H9 (cell line): ENCODE measurements around the gene INTS6L. TPM values are rescaled to one million over a fixed set of nuclear protein-coding genes. Genes with fewer than 3 reads are reported as not detected.

Experiments used
- DNase-seq: peaks from one replicate; pipeline ENCODE4 v3.0.0-alpha.2; 2017
- H2AFZ ChIP-seq: one replicate; pipeline ENCODE4 v1.6.1; 2013; ENCODE audit warnings: mild to moderate bottlenecking, low read length, control low read depth, moderate library complexity
- H2AK5ac ChIP-seq: 2 replicates; pipeline ENCODE4 v1.6.1; 2013; ENCODE audit warnings: low read length, control low read depth, mixed read lengths; ENCODE audit not compliant: insufficient read length
- H2BK120ac ChIP-seq: one replicate; pipeline ENCODE4 v1.6.1; 2013; ENCODE audit warnings: low read depth, mild to moderate bottlenecking, low read length, control low read depth, inconsistent platforms; ENCODE audit not compliant: poor library complexity, severe bottlenecking
- H2BK12ac ChIP-seq: 2 replicates; pipeline ENCODE4 v1.6.1; 2013; ENCODE audit warnings: low read length, control low read depth, mixed read lengths, low read depth; ENCODE audit not compliant: insufficient read length
- H2BK15ac ChIP-seq: 2 replicates; pipeline ENCODE4 v1.6.1; 2013; ENCODE audit warnings: low read depth, low read length, control low read depth
- H2BK20ac ChIP-seq: one replicate; pipeline ENCODE4 v1.6.1; 2013; ENCODE audit warnings: low read depth, mild to moderate bottlenecking, low read length, control low read depth, inconsistent platforms; ENCODE audit not compliant: poor library complexity, severe bottlenecking
- H2BK5ac ChIP-seq: 2 replicates; pipeline ENCODE4 v1.6.1; 2013; ENCODE audit warnings: low read length, control low read depth, mixed read lengths; ENCODE audit not compliant: insufficient read length
- H3K14ac ChIP-seq: 2 replicates; pipeline ENCODE4 v1.6.1; 2013; ENCODE audit warnings: low read length, control low read depth; ENCODE audit not compliant: insufficient read depth
- H3K18ac ChIP-seq: 2 replicates; pipeline ENCODE4 v1.6.1; 2013; ENCODE audit warnings: low read depth, mild to moderate bottlenecking, mixed read lengths, low read length, control low read depth; ENCODE audit not compliant: insufficient read length
- H3K23ac ChIP-seq: 2 replicates; pipeline ENCODE4 v1.6.1; 2013; ENCODE audit warnings: low read length, control low read depth, mixed read lengths, low read depth; ENCODE audit not compliant: insufficient read length
- H3K23me2 ChIP-seq: 2 replicates; pipeline ENCODE4 v1.6.1; 2013; ENCODE audit warnings: low read depth, mild to moderate bottlenecking, mixed read lengths, low read length, control low read depth; ENCODE audit not compliant: insufficient read length, poor library complexity, severe bottlenecking
- H3K27ac ChIP-seq: 2 replicates; pipeline ENCODE4 v1.5.1; 2013; ENCODE audit warnings: low read length, control low read depth, mixed read lengths, low read depth; ENCODE audit not compliant: insufficient read length
- H3K27me3 ChIP-seq: 2 replicates; pipeline ENCODE4 v1.6.1; 2013; ENCODE audit warnings: low read length, control low read depth, inconsistent platforms; ENCODE audit not compliant: insufficient read depth
- H3K4ac ChIP-seq: 2 replicates; pipeline ENCODE4 v1.6.1; 2013; ENCODE audit warnings: low read depth, mild to moderate bottlenecking, control low read depth, inconsistent platforms, low read length, moderate library complexity
- H3K4me1 ChIP-seq: 2 replicates; pipeline ENCODE4 v1.6.1; 2013; ENCODE audit warnings: low read length, control low read depth, inconsistent platforms; ENCODE audit not compliant: insufficient read depth
- H3K4me2 ChIP-seq: 2 replicates; pipeline ENCODE4 v1.6.1; 2013; ENCODE audit warnings: low read length, control low read depth, mixed read lengths; ENCODE audit not compliant: insufficient read length, insufficient read depth
- H3K56ac ChIP-seq: 2 replicates; pipeline ENCODE4 v1.6.1; 2013; ENCODE audit warnings: low read depth, mild to moderate bottlenecking, mixed read lengths, low read length, control low read depth; ENCODE audit not compliant: insufficient read length
- H3K79me1 ChIP-seq: 2 replicates; pipeline ENCODE4 v1.6.1; 2013; ENCODE audit warnings: low read depth, mild to moderate bottlenecking, moderate library complexity, low read length, control low read depth, inconsistent platforms; ENCODE audit not compliant: insufficient read depth, poor library complexity, severe bottlenecking
- H3K79me2 ChIP-seq: 2 replicates; pipeline ENCODE4 v1.6.1; 2013; ENCODE audit warnings: low read length, control low read depth, inconsistent platforms; ENCODE audit not compliant: insufficient read depth
- H3K9ac ChIP-seq: 2 replicates; pipeline ENCODE4 v1.6.1; 2013; ENCODE audit warnings: low read length, control low read depth, mixed read lengths; ENCODE audit not compliant: insufficient read length; ENCODE audit errors: extremely low read depth
- H3K9me3 ChIP-seq: one replicate; pipeline ENCODE4 v1.6.1; 2013; ENCODE audit warnings: low read depth, low read length, inconsistent platforms; ENCODE audit not compliant: control insufficient read depth
- H3T11ph ChIP-seq: one replicate; pipeline ENCODE4 v1.6.1; 2013; ENCODE audit warnings: mild to moderate bottlenecking, low read length, control low read depth, inconsistent platforms
- H4K20me1 ChIP-seq: one replicate; pipeline ENCODE4 v1.6.1; 2013; ENCODE audit not compliant: control insufficient read depth, insufficient read length, insufficient read depth
- H4K5ac ChIP-seq: 2 replicates; pipeline ENCODE4 v1.6.1; 2013; ENCODE audit warnings: low read depth, mild to moderate bottlenecking, mixed read lengths, low read length, control low read depth; ENCODE audit not compliant: insufficient read length
- H4K8ac ChIP-seq: replicated peaks from 2 replicates; pipeline ENCODE4 v1.6.1; 2013; ENCODE audit warnings: low read length, control low read depth, mixed read lengths, low read depth; ENCODE audit not compliant: insufficient read length
- H4K91ac ChIP-seq: 2 replicates; pipeline ENCODE4 v1.6.1; 2013; ENCODE audit warnings: low read depth, mild to moderate bottlenecking, moderate library complexity, mixed read lengths, low read length, control low read depth; ENCODE audit not compliant: insufficient read length
- H3K27ac Mint-ChIP-seq, 3 experiments: 2 replicates in 2 of 3; 3 replicates in 1 of 3; pipeline ENCODE4 v1.8.0; 2020 to 2021; ENCODE audit warnings: mixed read lengths in 3 of 3, mild to moderate bottlenecking in 1 of 3, moderate library complexity in 1 of 3
- H3K27me3 Mint-ChIP-seq: 2 replicates; pipeline ENCODE4 v1.8.0; 2021; ENCODE audit warnings: low read depth, mild to moderate bottlenecking, moderate library complexity, mixed read lengths
- H3K36me3 Mint-ChIP-seq, 3 experiments: 2 replicates in 2 of 3; 3 replicates in 1 of 3; pipeline ENCODE4 v1.8.0; 2020 to 2021; ENCODE audit warnings: low read depth in 3 of 3, mixed read lengths in 3 of 3; ENCODE audit not compliant: insufficient read depth in 1 of 3
- H3K4me1 Mint-ChIP-seq, 2 experiments: 2 replicates each; pipeline ENCODE4 v1.8.0; 2020; ENCODE audit warnings: mixed read lengths in 2 of 2
- H3K4me3 Mint-ChIP-seq, 2 experiments: 2 replicates in 1 of 2; 3 replicates in 1 of 2; pipeline ENCODE4 v1.8.0; 2020 to 2021; ENCODE audit warnings: mild to moderate bottlenecking in 2 of 2, mixed read lengths in 2 of 2, moderate library complexity in 1 of 2
- H3K9me3 Mint-ChIP-seq, 2 experiments: 2 replicates in 1 of 2; 3 replicates in 1 of 2; pipeline ENCODE4 v1.8.0; 2020; ENCODE audit warnings: mild to moderate bottlenecking in 2 of 2, mixed read lengths in 2 of 2, moderate library complexity in 1 of 2
- WGBS: extraction: QIAGEN DNeasy Blood & Tissue Kit; methylation state at CpG from one replicate; pipeline ENCODE4 v1.1.7; 2013; ENCODE audit warnings: missing lambda C conversion rate, low lambda C conversion rate, mixed read lengths; ENCODE audit not compliant: insufficient read length; ENCODE audit errors: extremely low coverage; 5-methylcytosine and 5-hydroxymethylcytosine counted together
- total RNA-seq: library from RNA; stranded (reverse); gene quantifications from 2 replicates; pipeline ENCODE4 v1.2.1, GENCODE V29; 2021
- TF ChIP-seq, protein P1 (sequence below): fragments of 200-600 bp; sonication (generic); conservative IDR thresholded peaks from 3 replicates; pipeline ENCODE4 v1.8.0; 2021; ENCODE audit warnings: antibody characterized with exemption, mild to moderate bottlenecking

INTS6L gene
- total RNA-seq, 1 experiment from 2014 or later, result 7.8 TPM

- H3K4me3 Mint-ChIP-seq, result no peak overlapping the region
- Histone ChIP-seq H2AK5ac (no peak overlapping the region), H4K8ac (no peak overlapping the region), H3K27ac (no peak overlapping the region), H3K14ac (no peak overlapping the region), H3K79me2 (no peaks in the 10 kb centered on the region), H3K79me1 (no peaks in the 10 kb centered on the region), H2BK15ac (no peak overlapping the region), H4K20me1 (no peaks in the 10 kb centered on the region), H3K9me3 (peaks cover 25% of the 10 kb centered on the region), H3K18ac (no peak overlapping the region), H3K27me3 (no peaks in the 10 kb centered on the region), H2BK5ac (no peak overlapping the region), H2BK12ac (no peak overlapping the region), H3K56ac (no peak overlapping the region), H3T11ph (no peak overlapping the region), H3K23me2 (no peaks in the 10 kb centered on the region), H3K4me1 (no peaks in the 10 kb centered on the region), H3K9ac (no peak overlapping the region), H2BK120ac (no peak overlapping the region), H3K4me2 (no peak overlapping the region), H4K5ac (no peak overlapping the region), H3K23ac (no peak overlapping the region), H4K91ac (no peak overlapping the region), H2BK20ac (no peak overlapping the region), H3K4ac (no peak overlapping the region), H2AFZ (no peak overlapping the region)
- TF ChIP-seq, protein P1, sequence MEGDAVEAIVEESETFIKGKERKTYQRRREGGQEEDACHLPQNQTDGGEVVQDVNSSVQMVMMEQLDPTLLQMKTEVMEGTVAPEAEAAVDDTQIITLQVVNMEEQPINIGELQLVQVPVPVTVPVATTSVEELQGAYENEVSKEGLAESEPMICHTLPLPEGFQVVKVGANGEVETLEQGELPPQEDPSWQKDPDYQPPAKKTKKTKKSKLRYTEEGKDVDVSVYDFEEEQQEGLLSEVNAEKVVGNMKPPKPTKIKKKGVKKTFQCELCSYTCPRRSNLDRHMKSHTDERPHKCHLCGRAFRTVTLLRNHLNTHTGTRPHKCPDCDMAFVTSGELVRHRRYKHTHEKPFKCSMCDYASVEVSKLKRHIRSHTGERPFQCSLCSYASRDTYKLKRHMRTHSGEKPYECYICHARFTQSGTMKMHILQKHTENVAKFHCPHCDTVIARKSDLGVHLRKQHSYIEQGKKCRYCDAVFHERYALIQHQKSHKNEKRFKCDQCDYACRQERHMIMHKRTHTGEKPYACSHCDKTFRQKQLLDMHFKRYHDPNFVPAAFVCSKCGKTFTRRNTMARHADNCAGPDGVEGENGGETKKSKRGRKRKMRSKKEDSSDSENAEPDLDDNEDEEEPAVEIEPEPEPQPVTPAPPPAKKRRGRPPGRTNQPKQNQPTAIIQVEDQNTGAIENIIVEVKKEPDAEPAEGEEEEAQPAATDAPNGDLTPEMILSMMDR, result no peak
- H3K27ac Mint-ChIP-seq, result no peak overlapping the region
- H3K27me3 Mint-ChIP-seq, result no peaks in the 10 kb centered on the region; the same call in 1 of the 2 replicates
- no CpG with 5 or more reads among the region's 3 CpGs for WGBS
- H3K4me1 Mint-ChIP-seq, result no peaks in the 10 kb centered on the region
- DNase-seq, result no peak
- H3K9me3 Mint-ChIP-seq, result peaks cover 46 to 58% of the 10 kb centered on the region in 2 experiments
- H3K36me3 Mint-ChIP-seq, result peaks cover 0 to 6% (median 3%) of the 10 kb centered on the region in 3 experiments; a peak in 2 of 7 replicates
These were observed 7.8 kb upstream of the INTS6L start for GRCh38 chrX:135512508-135513129.
